DMS 273 (cell line): ENCODE results near the gene TPSAB1.
"Not testable (repeated sequence)": the region's sequence is repeated elsewhere in the genome, so short reads cannot be mapped to it uniquely, and the experiment has no call there.

Experiments used
- DNase-seq: peaks from one replicate; lab custom pipeline; 2025; ENCODE audit not compliant: unreplicated experiment; lab: John Stamatoyannopoulos, UW

TPSAB1 gene

DNA sequence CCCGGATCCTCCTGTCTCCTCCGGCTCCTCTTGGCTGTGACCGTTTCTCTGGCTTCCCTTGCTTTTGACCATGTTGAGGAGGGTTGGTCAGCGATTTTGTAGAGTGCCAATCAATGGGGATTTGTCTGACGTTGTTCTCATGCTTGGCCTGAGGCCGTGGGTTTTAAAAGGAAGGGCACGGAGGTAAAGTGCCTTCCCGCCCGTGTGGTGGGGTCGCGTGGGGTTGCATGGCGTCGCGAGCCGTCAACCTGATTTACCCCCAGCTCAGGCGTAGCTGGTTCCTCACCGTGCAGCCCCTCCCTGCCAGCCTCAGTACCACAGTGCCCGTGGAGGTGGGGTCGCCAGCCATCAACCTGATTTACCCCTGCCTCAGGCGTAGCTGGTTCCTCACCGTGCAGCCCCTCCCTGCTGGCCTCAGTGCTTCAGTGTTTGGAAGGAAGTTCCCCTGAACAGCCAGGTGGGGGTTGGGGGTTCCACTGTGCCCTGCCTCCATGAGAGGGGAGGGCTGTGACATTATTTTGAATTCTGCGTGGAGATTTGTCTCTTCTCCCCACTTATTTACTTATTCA, 5.0 kb downstream of the TPSAB1 start:
- DNase-seq = no peak

DNA sequence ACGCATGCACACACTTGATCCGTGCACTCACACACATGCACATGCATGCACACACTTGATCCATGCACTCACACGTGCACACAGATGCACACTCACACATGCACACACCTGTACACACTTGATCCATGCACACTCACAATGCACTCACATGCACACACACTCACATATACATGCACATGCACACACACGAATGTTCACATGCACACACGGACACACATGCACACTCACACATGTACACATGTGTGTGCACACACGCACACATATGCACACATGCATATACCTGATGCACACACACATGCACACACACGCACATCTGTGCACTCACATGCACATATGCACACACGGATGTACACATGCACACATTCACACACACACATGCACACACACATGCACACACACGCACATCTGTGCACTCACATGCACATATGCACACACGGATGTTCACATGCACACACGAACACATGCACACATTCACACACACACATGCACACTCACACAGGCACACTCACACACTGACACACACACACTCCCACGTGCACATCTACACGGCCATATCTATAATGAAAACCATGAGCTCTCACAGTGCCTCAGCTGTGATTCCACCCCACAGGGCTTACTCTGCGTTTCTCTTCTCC, 7.5 kb downstream of the TPSAB1 start:
- not testable (repeated sequence) for DNase-seq

DNA sequence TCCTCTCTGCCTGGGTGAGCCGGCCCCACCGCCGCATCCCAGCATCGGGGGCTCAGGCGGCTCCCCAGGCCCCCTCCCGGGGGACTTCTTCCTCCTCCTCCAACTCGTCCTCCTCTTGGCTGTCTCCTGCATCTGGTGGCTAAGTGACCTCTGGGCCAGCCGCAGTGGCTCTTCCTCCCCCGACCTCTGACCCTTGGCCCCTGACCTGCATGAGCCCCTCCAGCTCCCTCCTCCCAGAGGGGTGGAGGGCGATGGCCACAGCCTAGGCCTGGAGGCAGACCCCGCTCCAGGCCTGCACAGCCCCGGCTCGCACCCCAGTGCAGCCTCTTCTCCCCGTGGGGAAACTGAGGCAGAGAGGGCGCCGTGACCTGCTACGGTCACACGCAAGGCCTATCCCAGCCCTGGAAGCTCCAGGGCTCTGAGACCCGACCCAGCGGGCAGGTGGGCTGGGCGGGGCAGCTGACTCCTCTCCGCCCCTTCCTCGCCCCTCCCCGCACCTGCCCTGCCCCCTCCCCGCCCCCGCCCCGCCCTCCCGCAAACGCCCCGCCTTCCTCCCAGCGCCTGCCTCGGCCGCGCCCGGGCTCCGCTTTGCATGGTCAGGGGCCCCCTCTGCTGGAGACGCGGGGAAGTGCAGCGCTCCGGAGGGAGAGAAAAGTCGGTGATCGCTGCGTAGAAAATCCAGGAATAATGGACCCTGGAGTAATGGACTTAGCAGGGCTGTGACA, 8.7 kb downstream of the TPSAB1 start:
- not testable (repeated sequence) for DNase-seq

DNA sequence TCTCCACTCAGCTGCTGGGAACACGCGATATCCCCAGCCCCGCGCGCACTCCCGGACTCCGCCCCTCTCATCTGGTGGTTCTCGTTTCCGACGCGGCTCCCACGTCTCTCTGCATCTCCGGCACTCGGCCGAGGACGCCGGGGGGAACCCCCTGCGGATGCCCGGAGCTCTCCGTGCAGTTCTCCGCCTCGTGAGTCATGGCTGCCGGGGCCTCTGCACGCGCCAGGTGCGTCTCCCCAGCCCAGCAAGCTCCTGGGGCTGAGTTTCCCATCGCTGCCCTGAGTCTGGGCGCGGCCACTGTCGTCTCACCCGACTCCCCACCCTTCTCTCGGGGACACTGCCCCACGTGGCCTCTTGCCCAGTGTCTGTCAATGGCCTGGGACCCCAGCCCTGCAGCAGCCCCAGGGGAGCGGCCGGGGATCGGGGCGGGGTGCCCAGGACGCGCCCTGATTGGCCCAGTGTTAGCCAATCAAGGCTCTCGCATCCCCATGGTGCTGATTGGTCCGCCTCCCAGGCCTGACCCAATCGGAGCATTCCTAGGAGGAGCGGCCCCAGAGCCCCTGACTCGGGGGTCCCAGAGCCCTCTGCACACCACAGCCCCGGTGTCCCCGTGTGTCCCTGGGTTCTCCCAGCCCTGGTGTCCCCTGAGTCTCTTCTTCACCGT, 13.3 kb downstream of the TPSAB1 start:
- DNase-seq = not testable (repeated sequence)

DNA sequence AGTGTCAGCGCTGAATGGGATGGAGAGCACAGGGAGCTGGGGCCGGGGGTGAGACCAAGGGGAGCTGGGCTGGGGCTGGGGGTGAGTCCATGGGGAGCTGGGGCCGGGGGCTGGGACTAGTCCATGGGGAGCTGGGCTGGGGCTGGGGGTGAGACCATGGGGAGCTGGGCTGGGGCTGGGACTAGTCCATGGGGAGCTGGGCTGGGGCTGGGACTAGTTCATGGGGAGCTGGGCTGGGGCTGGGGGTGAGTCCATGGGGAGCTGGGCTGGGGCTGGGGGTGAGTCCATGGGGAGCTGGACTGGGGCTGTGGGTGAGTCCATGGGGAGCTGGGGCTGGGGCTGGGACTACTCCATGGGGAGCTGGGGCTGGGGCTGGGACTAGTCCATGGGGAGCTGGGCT, 14.3 kb downstream of the TPSAB1 start:
- not testable (repeated sequence) for DNase-seq

DNA sequence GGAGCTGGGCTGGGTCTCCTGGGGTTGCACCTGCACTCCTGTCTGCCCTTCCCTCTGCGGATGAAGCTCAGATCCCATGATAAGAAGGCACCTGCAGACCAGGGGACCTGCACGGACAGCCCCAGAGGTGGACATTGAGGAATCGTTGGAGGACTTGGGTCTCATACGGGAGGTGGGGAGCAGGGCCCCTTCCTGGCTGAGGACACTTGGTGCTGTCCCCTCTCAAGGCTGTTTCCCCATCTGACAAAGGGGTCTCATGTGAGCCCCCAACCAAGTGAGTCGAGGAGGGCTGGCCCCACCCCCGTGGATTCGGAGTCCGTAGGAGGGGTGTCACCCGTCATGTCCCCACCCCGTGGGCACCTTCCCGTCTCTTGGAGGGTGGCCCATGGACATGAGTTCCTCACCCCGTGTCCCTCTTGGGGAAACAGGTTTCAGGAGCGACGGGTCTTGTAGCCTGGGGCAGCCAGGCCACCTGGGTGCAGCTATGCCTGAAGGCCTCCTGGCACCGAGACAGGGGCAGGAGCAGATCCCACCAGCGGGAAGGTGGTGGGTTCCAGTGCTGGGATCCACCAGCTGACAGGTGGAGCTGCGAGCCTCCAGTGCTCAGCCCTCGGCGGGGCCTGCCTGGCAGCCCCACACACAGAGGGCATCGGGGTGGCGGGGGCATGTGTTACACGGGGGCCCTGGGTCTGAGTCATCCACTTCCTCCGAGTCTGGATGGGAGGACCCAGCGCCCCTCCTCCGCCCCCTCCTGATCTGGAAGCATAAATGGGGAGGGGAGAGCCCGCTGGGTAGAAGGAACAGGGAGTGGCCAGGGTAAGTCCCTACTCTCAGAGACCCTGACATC, 15.0 kb downstream of the TPSAB1 start, which contains the start of gene TPSD1:
Gene TPSD1, plus strand, starts transcription at position 794 of the 847 bp plus-strand sequence. CDS start 212 bp downstream, outside the sequence.
- DNase-seq = not testable (repeated sequence)

DNA sequence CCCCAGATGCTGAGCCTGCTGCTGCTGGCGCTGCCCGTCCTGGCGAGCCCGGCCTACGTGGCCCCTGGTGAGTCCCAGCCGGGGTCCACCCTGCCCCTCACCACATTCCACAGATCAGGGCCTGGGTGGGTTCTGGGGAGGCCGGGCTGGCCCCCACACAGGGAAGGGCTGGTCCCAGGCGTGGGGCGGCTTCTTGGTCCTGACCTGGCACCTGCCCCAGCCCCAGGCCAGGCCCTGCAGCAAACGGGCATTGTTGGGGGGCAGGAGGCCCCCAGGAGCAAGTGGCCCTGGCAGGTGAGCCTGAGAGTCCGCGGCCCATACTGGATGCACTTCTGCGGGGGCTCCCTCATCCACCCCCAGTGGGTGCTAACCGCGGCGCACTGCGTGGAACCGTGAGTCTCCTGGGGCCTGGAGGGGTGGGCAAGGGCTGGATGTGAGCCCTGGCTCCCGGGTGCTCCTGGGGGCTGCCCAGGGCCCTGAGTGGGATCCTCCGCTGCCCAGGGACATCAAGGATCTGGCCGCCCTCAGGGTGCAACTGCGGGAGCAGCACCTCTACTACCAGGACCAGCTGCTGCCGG, 15.9 kb downstream of the TPSAB1 start:
- not testable (repeated sequence) for DNase-seq

DNA sequence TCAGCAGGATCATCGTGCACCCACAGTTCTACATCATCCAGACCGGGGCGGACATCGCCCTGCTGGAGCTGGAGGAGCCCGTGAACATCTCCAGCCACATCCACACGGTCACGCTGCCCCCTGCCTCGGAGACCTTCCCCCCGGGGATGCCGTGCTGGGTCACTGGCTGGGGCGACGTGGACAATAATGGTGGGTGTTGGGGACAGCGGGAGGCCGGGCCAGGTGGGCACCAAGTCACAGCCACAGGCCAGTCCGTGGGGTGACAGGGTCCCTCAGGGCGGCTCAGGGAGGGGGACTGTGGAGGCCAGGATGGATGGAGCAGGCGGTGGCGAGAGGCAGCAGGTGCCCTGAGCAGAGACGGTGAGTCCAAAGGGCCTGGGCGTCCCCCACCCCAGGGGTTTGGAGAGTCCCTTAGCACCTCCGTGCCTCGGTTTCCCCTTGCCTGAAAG, 16.4 kb downstream of the TPSAB1 start:
- no peak for DNase-seq

DNA sequence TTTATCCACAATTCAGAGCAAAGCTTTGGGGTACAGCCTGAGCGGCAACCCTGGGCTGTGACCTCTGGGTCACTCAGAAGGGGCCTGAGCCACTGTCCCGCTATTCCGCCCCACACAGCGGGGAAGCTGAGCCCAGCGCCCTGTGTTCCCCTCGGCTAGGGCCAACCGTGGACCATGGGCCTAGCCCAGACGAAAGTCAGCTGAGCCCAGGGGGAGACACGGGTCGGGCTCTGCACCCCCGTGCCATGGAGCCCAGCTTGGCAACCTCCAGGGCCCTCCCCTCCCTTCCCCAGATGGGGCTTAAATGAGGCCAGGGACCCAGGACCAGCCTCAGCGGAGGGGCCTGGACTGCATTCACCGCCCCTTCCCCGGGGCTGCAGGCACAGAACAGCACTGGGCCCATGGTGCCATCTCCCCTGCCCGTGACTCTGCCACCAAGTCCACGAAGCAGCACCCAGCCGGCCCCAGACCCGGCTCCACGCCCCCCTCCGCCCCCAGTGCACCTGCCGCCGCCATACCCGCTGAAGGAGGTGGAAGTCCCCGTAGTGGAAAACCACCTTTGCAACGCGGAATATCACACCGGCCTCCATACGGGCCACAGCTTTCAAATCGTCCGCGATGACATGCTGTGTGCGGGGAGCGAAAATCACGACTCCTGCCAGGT, 17.2 kb downstream of the TPSAB1 start:
- DNase-seq = peak; percentile 55

DNA sequence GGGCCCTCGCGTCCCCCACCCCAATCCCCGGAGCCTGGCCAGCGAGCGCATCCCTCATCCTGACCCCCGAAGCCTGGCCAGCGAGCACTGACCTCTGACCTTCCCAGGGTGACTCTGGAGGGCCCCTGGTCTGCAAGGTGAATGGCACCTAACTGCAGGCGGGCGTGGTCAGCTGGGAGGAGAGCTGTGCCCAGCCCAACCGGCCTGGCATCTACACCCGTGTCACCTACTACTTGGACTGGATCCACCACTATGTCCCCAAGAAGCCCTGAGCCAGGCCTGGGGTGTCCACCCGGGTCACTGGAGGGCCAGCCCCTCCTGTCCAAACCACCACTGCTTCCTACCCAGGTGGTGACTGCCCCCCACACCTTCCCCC, 17.7 kb downstream of the TPSAB1 start:
- no peak for DNase-seq

DNA sequence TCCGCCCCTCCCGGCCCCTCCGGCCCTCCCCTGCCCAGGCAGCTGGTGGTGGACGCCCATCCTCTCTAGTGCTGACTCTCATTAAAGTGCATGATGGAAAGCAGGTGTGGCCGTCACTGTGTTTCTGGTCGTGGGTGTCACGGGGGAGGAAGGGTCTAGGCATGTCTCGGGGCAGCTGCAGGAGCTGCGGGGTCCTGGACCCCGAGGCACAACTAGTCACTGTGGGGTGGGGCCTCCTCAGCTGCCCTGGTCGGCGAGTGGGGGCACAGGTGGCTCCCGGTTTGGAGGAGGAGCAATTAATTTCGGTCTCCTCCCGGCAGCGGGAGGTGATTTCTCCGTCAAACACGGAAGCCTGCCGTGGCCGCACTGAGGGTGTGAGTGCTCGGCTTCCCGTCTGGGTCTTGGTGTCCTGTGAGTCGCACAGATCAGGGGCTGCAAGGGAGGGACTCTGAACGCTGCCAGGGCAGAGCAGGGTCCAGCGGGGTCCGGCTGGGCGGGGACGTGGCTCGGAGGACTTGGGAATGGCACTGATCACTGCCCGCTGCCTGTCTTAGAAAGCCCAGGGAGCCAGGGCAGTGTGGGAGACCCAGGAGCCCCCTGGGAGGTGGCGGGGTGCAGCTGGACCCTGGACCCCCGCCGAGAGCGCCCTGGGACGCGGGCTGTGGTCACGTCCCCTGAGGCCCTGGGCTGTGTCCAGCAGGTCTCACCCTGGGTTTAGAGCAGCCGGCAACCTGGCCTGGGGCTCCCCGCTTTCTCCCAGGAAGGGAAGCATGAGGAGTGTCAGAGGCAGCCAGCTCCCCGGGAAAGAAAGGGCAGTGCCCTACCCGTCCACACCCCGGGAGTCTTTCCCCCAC, 18.6 kb downstream of the TPSAB1 start:
- DNase-seq = peak; percentile 50

DNA sequence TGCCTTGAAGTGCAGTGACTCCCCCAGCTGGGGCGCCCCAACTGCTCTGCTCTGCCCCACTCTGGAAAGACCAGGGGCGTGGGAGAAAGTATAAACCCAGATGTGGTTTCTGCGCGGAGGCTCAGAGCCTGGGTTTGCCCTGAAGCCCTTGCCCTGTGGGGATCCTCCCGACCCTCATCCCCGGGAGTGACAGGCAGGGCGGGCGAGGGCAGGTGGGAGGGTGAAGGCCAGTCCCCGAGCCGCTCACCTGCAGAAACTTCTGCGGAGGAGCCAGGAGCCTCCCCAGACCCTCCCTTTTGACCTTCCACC, 19.2 kb downstream of the TPSAB1 start:
- DNase-seq = no peak

DNA sequence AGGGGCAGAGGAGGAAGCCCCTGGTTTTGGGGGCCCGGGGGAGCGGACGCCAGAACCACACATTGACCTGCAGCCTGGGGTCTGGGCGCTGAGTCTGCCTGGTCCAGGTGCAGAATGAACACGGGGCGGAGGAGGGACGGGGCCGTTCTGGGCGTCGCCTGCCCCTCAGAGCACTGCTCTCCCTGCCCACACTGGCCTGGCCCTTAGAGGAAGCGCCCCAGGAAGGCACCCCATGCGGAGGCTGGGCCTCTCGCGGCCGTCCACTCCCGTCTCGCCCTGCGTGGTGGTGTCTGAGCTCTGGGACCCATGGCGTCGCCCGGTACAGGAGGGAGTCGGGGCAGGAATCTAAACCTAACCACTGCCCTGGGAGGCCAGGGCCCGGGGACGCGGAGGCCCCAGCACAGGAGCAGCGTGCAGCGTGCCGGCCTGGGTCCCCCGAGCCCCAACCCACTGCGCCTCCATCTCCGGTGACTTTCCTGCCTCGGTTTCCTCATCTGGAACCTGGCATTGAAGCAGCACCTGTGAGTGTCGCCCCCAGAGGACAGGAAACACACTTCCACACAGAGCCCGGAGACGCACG, 19.7 kb downstream of the TPSAB1 start:
- DNase-seq = no peak

DNA sequence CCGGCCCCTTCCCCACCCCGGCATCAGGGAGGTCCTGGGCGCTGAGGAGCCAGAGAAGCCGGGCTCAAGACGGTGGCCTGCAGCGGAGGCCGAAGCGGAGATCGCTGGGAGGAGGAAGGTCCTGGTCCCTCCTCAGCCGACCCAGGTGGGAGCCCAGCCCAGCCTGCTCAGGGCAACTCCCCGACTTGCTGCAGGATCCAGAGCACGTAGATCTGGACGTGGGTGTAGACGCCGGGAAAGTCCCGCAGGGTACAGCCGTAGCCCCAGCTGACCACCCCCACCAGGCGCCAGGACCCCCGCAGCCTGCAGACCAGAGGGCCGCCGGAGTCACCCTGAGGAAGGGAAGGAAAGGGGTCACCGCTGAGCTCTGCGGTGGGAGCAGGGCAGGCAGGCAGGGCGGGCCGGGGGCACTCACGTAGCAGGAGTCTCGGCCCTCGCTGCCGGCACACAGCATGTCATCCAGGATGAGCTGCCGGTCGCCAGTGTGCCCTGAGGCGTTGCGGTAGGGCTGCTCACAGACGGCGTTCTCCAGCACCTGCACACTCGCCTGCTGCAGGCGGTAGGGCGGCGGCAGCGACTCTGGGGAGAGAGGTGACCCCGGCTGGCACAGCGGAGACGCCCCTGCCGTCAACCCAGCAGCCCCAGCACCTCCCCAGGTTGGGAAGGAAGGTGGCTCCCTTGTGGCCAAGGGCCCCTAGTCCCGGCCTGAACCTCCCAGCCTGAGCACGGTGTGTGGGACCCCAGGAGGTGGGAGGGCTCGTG, 20.8 kb downstream of the TPSAB1 start:
- DNase-seq = peak; percentile 57

DNA sequence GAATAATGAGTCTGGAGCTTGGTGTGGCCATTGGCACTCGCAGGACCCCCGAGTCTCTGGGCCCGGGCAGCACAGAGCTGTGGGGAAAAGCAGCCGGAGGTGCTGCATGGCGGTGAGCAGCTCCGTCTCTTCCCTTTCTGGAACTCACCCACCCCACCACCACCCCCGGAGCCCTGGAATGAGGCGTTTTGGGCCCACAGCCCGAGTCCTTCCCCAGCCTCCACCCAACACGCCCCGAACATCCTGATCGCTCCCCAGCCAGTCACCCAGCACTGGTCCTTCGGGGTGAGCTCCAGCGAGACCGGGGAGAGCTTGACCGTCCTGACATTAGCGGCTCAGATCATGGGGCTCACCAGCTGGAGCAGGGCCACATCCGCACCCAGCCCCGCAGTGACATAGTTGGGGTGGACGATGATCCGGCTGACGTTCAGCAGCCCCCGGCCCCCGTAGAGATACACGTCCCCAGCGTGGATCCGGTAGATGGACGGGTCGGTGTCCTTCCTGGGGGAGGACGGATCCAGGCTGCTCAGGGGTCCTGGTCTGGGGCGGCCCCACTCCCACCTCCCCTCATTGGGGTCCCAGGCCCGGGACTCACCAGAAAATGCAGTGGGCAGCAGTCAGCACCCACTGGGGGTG, 21.8 kb downstream of the TPSAB1 start:
- DNase-seq = no peak

DNA sequence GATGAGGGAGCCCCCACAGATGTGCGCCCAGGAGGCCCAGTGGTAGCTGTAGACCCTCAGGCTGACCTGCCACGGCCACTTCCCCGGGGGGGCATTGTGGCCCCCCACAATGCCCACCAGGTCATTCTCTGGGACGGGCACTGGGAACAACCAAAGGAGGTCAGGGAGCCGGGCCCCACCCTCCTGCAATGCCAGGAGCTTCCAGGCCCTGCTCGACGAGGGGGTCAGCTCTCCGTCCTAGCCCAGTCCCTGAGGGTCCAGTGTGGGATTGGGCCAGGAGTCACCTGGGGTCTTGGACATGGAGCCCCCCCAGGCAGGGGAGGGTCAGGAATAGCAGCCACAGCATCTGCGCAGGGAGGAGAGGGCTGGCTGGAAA, 22.3 kb downstream of the TPSAB1 start:
- no peak for DNase-seq

DNA sequence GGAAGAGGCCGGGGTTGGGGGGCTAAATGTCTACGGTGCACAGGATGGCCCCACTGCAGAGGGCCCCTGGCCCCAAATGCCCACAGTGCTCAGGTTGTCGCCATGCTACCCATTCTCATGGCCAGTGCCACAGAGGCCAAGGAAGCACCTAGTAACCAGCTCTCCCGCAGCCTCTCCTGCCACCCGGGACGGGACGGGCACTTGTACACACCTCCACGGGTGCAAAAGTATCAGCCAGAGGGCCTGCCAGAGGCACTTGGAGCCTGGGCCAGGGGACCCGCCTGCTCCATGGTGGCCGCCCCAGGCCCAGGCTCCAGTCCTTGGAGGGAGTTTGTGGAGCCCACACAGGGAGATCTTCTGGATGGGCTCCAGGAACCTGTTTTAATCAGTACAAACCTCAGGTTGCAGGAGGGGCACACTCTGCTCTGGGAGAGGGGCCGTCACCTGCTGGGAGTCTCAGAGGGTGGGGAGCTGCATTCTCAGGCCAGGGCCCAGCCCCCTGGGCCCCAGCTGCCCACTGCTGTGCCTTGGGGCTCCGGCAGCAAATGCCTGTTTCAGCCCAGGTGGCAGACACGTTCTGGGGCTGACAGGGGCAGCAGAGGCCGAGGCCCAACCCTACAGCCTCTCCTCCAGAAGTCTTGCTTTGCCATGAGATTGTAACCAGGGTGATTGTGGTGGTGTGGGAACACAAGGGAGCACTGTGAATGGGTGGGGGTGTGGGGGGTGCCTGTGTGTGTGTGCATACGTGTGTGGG, 23.3 kb downstream of the TPSAB1 start:
- DNase-seq = no peak
